Mucosa of descending colon (tissue), 3 donors: Measurements from ENCODE around the gene MTA1. TPM values are rescaled to one million over a fixed set of nuclear protein-coding genes. Genes with fewer than 3 reads are reported as not detected.

ENCODE experiments used
- ATAC-seq: fragments of 200-7000 bp; cut with Tn5 transposase; one replicate; pipeline ENCODE4 v1.9.1; 2020; ENCODE audit warnings: mild to moderate bottlenecking, moderate library complexity
- DNase-seq, 3 donors: peaks; one replicate each; pipeline ENCODE4 v3.0.0-alpha.2; 2020
- H3K36me3 ChIP-seq: fragments of 200-600 bp; one replicate; pipeline ENCODE4 v1.8.0; 2021; ENCODE audit warnings: low read depth, mild to moderate bottlenecking
- H3K4me1 ChIP-seq: fragments of 200-600 bp; one replicate; pipeline ENCODE4 v1.8.0; 2021; ENCODE audit warnings: low read depth, mild to moderate bottlenecking
- H3K4me3 ChIP-seq: fragments of 200-600 bp; one replicate; pipeline ENCODE4 v1.8.0; 2021; ENCODE audit warnings: mild to moderate bottlenecking
- H3K9me3 ChIP-seq: fragments of 200-600 bp; one replicate; pipeline ENCODE4 v1.8.0; 2021; ENCODE audit warnings: mild to moderate bottlenecking
- CTCF ChIP-seq: fragments of 200-600 bp; IDR thresholded peaks from one replicate; pipeline ENCODE4 v1.8.0; 2022; ENCODE audit warnings: antibody characterized with exemption, mild to moderate bottlenecking
- intact Hi-C, 2 donors: fragments of 100-400 bp; cut with DNase I in 1 of 2; cut with micrococcal nuclease in 1 of 2; formaldehyde crosslinking; loops; one replicate each; pipeline versions ENCODE4 v1.11.0 to v1.11.1; 2022; cut with DNase I, micrococcal nuclease
- total RNA-seq, 3 donors: library from RNA; stranded (reverse); fragmentation: NEBNext Ultra II Directional in 2 of 3; extraction: Animal tissue kit (Norgen Biotek cat#: 25700) in 2 of 3; gene quantifications; one replicate each; pipeline versions ENCODE4 v1.2.1 to v1.2.4, GENCODE V29; 2021 to 2023
- donor health status: DM: no; HTN: no; CAD: no; lungs with moderate emphysema.
- donor health status: DM: no; HTN: no; CAD: no.
- donor health status: DM: no; HTN: yes; CAD: no.

The MTA1 gene
- total RNA-seq, 3 donors from 2014 or later: 76.4 to 105 (median 79.7) TPM

- no peak overlapping the region for H3K4me3 ChIP-seq
- H3K9me3 ChIP-seq: no peaks in the 10 kb centered on the region
- ATAC-seq (no peak), DNase-seq (peak in 1 of 3 donors; percentile 19)
- TF ChIP-seq CTCF: no peak
- intact Hi-C loops: no loop called here
- H3K4me1 ChIP-seq: no peaks in the 10 kb centered on the region
- H3K36me3 ChIP-seq: no peaks in the 10 kb centered on the region
Measured at GRCh38 chr14:105508601-105509000, 89.0 kb downstream of the MTA1 start.

- no peaks in the 10 kb centered on the region for H3K4me1 ChIP-seq
- no peak for TF ChIP-seq CTCF
- H3K36me3 ChIP-seq: no peaks in the 10 kb centered on the region
- H3K9me3 ChIP-seq: no peaks in the 10 kb centered on the region
- intact Hi-C loops: no loop called here
- no peak overlapping the region for H3K4me3 ChIP-seq
- ATAC-seq (no peak), DNase-seq (peak in 1 of 3 donors; percentile 3)
Measured at GRCh38 chr14:105517096-105517495, 97.5 kb downstream of the MTA1 start.

- no peaks in the 10 kb centered on the region for H3K36me3 ChIP-seq
- no peak overlapping the region for H3K4me3 ChIP-seq
- H3K9me3 ChIP-seq: no peaks in the 10 kb centered on the region
- ATAC-seq (no peak), DNase-seq (no peak)
- intact Hi-C loops: loop anchor here in 1 of 2 donors (10.0 kb wide), 1 partner anchor 75 kb away; no protein-coding TSS in a partner anchor
- TF ChIP-seq CTCF: no peak
- H3K4me1 ChIP-seq: no peaks in the 10 kb centered on the region
Measured at GRCh38 chr14:105519946-105520698, 100.5 kb downstream of the MTA1 start.

Other genes starting within 250 kb of the MTA1 start
- gene NUDT14, start 238.5 kb upstream of the MTA1 start, total RNA-seq: 10 to 100 TPM; 26.9 to 46.7 (median 37.9) TPM
- 10 to 100 TPM; 45.7 to 55.8 (median 46.7) TPM for gene BTBD6, start 171.3 kb upstream of the MTA1 start, total RNA-seq
- gene BRF1, start 118.8 kb upstream of the MTA1 start, total RNA-seq: 10 to 100 TPM; 27.4 to 40.1 (median 34.2) TPM
- 10 to 100 TPM; 71.7 to 84.3 (median 78.9) TPM for gene PACS2, start 105.1 kb upstream of the MTA1 start, total RNA-seq
- 1 to 10 TPM in 1 of 3 donors, under 1 TPM in 2; 0.84 to 2.0 (median 0.95) TPM for gene TEX22, start 21.3 kb upstream of the MTA1 start, total RNA-seq
- 10 to 100 TPM; 10.0 to 41.6 (median 23.5) TPM for gene CRIP2, start 55.0 kb downstream of the MTA1 start, total RNA-seq
- 100 to 1,000 TPM in 2 of 3 donors, 10 to 100 TPM in 1; 41.3 to 144 (median 142) TPM for gene CRIP1, start 67.1 kb downstream of the MTA1 start, total RNA-seq
- 10 to 100 TPM; 11.8 to 23.9 (median 21.8) TPM for gene TEDC1, start 71.4 kb downstream of the MTA1 start, total RNA-seq
- gene TMEM121, start 106.8 kb downstream of the MTA1 start, total RNA-seq: 1 to 10 TPM in 2 of 3 donors, under 1 TPM in 1; 0.38 to 4.0 (median 1.0) TPM